ENCODE data around the gene SLCO2B1.

SLCO2B1 gene

DNA sequence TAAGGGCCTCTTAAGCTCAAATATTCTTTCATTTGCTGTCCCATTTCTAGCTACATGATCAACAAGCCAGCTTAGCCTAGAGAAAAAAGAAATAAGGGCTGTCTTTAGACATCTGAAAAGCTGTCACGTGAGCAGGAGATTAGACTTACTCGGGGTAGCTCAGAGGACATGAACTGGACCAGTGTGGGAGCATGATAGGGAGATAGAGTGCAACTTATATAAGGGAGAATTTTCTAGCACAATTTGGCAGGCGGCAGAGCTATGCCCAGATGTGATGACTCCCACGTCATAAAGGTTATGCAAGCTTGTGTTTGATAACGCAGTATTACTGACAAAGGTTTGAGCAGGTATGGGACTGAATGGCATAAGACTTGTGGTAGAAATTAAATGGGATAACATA lies 61.5 kb downstream of the SLCO2B1 start:
- no peaks in the 10 kb centered on the region for H3K9me3 ChIP-seq (ENCODE audit: control insufficient read depth in 2 of 2, low read length in 2 of 2)
- H3K4me1 ChIP-seq (ENCODE audit: control insufficient read depth in 2 of 2, insufficient read depth in 2 of 2, low read length in 2 of 2): no peaks in the 10 kb centered on the region
- no peak overlapping the region for H3K27ac ChIP-seq (ENCODE audit: low read depth in 2 of 2, low read length in 2 of 2)
- H3K27me3 ChIP-seq (ENCODE audit: control insufficient read depth in 2 of 2, insufficient read depth in 2 of 2, low read length in 2 of 2): peaks cover 0 to 3% of the 10 kb centered on the region in 2 donors
- no peaks in the 10 kb centered on the region for H3K36me3 ChIP-seq (ENCODE audit: control insufficient read depth in 2 of 2, insufficient read depth in 2 of 2, low read length in 2 of 2)
- H3K4me3 ChIP-seq (ENCODE audit: low read length in 2 of 2): no peak overlapping the region
- no peak overlapping the region for H3K9ac ChIP-seq (ENCODE audit: low read depth in 1 of 2, low read length in 2 of 2)

DNA sequence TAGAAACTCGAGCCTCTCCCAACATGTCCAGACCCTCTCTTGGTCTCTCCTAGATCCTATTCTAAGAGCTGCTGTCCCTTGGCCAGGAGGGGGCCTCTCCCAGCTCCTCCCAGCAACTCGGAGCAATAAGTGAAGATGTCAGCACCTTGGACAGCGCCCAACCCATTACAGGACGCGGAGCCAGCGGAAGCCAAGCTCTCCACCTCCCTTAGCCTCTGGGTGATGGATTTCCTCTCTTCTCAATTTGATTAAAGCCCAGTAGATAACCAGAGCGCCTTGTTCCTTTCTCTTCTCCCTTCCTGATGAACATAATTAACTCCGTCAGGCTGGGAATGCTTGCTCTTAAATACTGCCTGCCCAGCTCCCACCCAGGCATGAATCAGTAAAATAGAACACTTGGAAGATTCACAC lies 63.5 kb downstream of the SLCO2B1 start:
- Histone ChIP-seq H3K27ac (ENCODE audit: low read depth in 2 of 2, low read length in 2 of 2) (no peak overlapping the region), H3K27me3 (ENCODE audit: control insufficient read depth in 2 of 2, insufficient read depth in 2 of 2, low read length in 2 of 2) (peaks cover 0 to 4% of the 10 kb centered on the region in 2 donors), H3K9me3 (ENCODE audit: control insufficient read depth in 2 of 2, low read length in 2 of 2) (no peaks in the 10 kb centered on the region), H3K4me3 (ENCODE audit: low read length in 2 of 2) (no peak overlapping the region), H3K9ac (ENCODE audit: low read depth in 1 of 2, low read length in 2 of 2) (no peak overlapping the region), H3K36me3 (ENCODE audit: control insufficient read depth in 2 of 2, insufficient read depth in 2 of 2, low read length in 2 of 2) (no peaks in the 10 kb centered on the region), H3K4me1 (ENCODE audit: control insufficient read depth in 2 of 2, insufficient read depth in 2 of 2, low read length in 2 of 2) (no peaks in the 10 kb centered on the region)

- Histone ChIP-seq H3K4me1 (ENCODE audit: control insufficient read depth in 2 of 2, insufficient read depth in 2 of 2, low read length in 2 of 2) (no peaks in the 10 kb centered on the region), H3K27me3 (ENCODE audit: control insufficient read depth in 2 of 2, insufficient read depth in 2 of 2, low read length in 2 of 2) (peaks cover 0 to 4% of the 10 kb centered on the region in 2 donors), H3K36me3 (ENCODE audit: control insufficient read depth in 2 of 2, insufficient read depth in 2 of 2, low read length in 2 of 2) (no peaks in the 10 kb centered on the region), H3K9me3 (ENCODE audit: control insufficient read depth in 2 of 2, low read length in 2 of 2) (no peaks in the 10 kb centered on the region), H3K4me3 (ENCODE audit: low read length in 2 of 2) (no peak overlapping the region), H3K27ac (ENCODE audit: low read depth in 2 of 2, low read length in 2 of 2) (no peak overlapping the region), H3K9ac (ENCODE audit: low read depth in 1 of 2, low read length in 2 of 2) (no peak overlapping the region)
Observed at GRCh38 chr11:75214843-75215242, 63.9 kb downstream of the SLCO2B1 start.

- Histone ChIP-seq H3K27me3 (ENCODE audit: control insufficient read depth in 2 of 2, insufficient read depth in 2 of 2, low read length in 2 of 2) (peaks cover 0 to 4% of the 10 kb centered on the region in 2 donors), H3K4me3 (ENCODE audit: low read length in 2 of 2) (no peak overlapping the region), H3K27ac (ENCODE audit: low read depth in 2 of 2, low read length in 2 of 2) (no peak overlapping the region), H3K9ac (ENCODE audit: low read depth in 1 of 2, low read length in 2 of 2) (no peak overlapping the region), H3K36me3 (ENCODE audit: control insufficient read depth in 2 of 2, insufficient read depth in 2 of 2, low read length in 2 of 2) (no peaks in the 10 kb centered on the region), H3K4me1 (ENCODE audit: control insufficient read depth in 2 of 2, insufficient read depth in 2 of 2, low read length in 2 of 2) (no peaks in the 10 kb centered on the region), H3K9me3 (ENCODE audit: control insufficient read depth in 2 of 2, low read length in 2 of 2) (no peaks in the 10 kb centered on the region)
Observed at GRCh38 chr11:75219869-75220268, 69.0 kb downstream of the SLCO2B1 start.

DNA sequence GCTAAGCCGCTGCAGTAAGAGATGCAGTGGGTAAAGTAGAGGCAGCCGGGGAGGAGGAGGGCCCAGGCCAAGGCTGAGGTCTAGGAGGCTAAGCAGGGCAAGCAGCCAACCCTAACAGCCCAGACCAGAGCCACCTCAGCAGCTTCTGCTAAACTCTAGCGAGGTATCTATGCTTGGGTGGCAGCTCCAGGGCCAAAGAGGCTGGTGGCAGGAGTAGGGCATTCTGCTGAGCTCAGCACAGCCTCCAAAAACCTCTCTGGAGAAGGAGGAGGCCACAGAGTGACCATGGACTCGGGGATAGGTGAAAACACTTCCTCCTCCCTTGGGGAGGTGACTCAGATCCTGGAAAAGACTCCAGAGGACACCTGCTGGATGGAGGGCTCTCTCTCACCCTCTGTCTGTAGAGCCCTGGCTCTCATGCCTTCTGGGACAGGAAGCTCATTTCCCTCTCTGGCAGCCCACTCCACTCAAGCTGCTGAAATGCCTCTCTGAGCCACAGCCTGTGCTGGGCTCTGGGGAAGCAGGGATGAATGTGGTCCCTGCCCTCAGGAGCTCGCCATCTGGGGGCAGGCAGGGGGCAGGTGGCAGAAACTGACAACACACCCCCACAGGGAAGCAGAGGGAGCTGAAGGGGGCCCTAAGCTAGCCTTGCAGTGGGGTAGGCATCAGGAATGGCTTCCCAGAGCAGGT lies 73.2 kb downstream of the SLCO2B1 start:
- no peak overlapping the region for H3K27ac ChIP-seq (ENCODE audit: low read depth in 2 of 2, low read length in 2 of 2)
- H3K27me3 ChIP-seq (ENCODE audit: control insufficient read depth in 2 of 2, insufficient read depth in 2 of 2, low read length in 2 of 2): no peaks in the 10 kb centered on the region
- H3K9ac ChIP-seq (ENCODE audit: low read depth in 1 of 2, low read length in 2 of 2): no peak overlapping the region
- H3K36me3 ChIP-seq (ENCODE audit: control insufficient read depth in 2 of 2, insufficient read depth in 2 of 2, low read length in 2 of 2): no peaks in the 10 kb centered on the region
- H3K9me3 ChIP-seq (ENCODE audit: control insufficient read depth in 2 of 2, low read length in 2 of 2): no peaks in the 10 kb centered on the region
- H3K4me3 ChIP-seq (ENCODE audit: low read length in 2 of 2): no peak overlapping the region
- H3K4me1 ChIP-seq (ENCODE audit: control insufficient read depth in 2 of 2, insufficient read depth in 2 of 2, low read length in 2 of 2): no peaks in the 10 kb centered on the region

DNA sequence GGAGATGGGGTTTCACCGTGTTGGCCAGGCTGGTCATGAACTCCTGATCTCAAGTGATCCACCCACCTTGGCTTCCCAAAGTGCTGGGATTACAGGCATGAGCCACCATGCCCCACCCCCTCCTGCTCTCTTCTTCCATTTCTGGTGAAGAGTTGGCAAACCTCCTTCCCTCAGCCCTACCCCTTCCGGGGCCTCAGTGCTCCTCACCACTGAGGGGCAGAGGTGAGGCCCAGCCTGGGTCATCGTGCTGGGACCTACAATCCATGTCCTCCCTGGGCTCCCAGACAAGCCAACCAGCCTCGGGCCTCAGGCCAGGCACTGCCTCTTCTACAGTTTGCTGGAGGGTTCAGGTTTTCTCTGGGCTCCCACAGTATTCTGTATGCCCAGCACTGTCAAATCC lies 74.9 kb downstream of the SLCO2B1 start:
- Histone ChIP-seq H3K9me3 (ENCODE audit: control insufficient read depth in 2 of 2, low read length in 2 of 2) (no peaks in the 10 kb centered on the region), H3K27me3 (ENCODE audit: control insufficient read depth in 2 of 2, insufficient read depth in 2 of 2, low read length in 2 of 2) (no peaks in the 10 kb centered on the region), H3K9ac (ENCODE audit: low read depth in 1 of 2, low read length in 2 of 2) (no peak overlapping the region), H3K36me3 (ENCODE audit: control insufficient read depth in 2 of 2, insufficient read depth in 2 of 2, low read length in 2 of 2) (no peaks in the 10 kb centered on the region), H3K4me3 (ENCODE audit: low read length in 2 of 2) (no peak overlapping the region), H3K27ac (ENCODE audit: low read depth in 2 of 2, low read length in 2 of 2) (no peak overlapping the region), H3K4me1 (ENCODE audit: control insufficient read depth in 2 of 2, insufficient read depth in 2 of 2, low read length in 2 of 2) (no peaks in the 10 kb centered on the region)

DNA sequence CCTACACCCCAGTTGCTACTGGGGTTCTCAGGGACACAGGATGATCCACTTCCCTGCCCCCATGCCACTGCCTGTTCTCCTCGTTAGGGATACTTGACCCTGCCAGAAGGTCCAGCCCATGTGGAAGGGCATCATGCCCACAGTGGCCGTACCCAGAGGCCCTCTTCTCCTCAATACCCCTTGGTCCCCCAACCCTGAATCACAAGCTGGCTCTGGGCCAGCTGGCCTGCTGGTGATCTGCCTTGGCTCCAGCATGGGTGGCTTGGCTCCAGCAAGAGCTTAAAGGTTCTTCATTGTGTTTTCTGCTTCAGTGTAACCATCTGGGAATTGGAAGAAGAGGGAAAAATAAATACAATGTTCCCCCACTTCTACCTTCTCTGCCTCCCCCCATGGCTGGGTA lies 78.6 kb downstream of the SLCO2B1 start:
- Histone ChIP-seq H3K9ac (ENCODE audit: low read depth in 1 of 2, low read length in 2 of 2) (no peak overlapping the region), H3K4me1 (ENCODE audit: control insufficient read depth in 2 of 2, insufficient read depth in 2 of 2, low read length in 2 of 2) (no peaks in the 10 kb centered on the region), H3K9me3 (ENCODE audit: control insufficient read depth in 2 of 2, low read length in 2 of 2) (no peaks in the 10 kb centered on the region), H3K27ac (ENCODE audit: low read depth in 2 of 2, low read length in 2 of 2) (no peak overlapping the region), H3K27me3 (ENCODE audit: control insufficient read depth in 2 of 2, insufficient read depth in 2 of 2, low read length in 2 of 2) (no peaks in the 10 kb centered on the region), H3K36me3 (ENCODE audit: control insufficient read depth in 2 of 2, insufficient read depth in 2 of 2, low read length in 2 of 2) (no peaks in the 10 kb centered on the region), H3K4me3 (ENCODE audit: low read length in 2 of 2) (no peak overlapping the region)

DNA sequence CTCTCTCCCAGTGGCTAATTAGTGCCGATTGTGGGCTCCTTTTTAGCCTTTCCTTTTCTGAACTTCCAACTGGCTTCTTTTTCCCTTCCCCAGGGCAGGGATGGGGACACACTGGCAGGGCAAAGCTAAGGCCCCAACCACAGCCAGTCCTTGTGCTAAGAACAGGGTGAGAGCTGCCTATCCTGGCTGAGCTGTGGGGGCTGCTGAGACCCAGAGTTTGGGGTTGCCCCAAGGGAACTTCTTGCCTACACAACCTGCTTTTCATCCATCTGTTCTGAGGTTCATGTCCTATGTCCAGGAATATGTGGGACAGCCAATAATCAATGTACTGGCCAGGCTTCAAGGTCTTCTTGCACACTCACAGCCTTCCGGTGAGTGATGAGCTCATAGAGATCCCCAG lies 79.7 kb downstream of the SLCO2B1 start:
- H3K4me1 ChIP-seq (ENCODE audit: control insufficient read depth in 2 of 2, insufficient read depth in 2 of 2, low read length in 2 of 2): no peaks in the 10 kb centered on the region
- H3K9ac ChIP-seq (ENCODE audit: low read depth in 1 of 2, low read length in 2 of 2): no peak overlapping the region
- no peak overlapping the region for H3K27ac ChIP-seq (ENCODE audit: low read depth in 2 of 2, low read length in 2 of 2)
- no peaks in the 10 kb centered on the region for H3K9me3 ChIP-seq (ENCODE audit: control insufficient read depth in 2 of 2, low read length in 2 of 2)
- H3K27me3 ChIP-seq (ENCODE audit: control insufficient read depth in 2 of 2, insufficient read depth in 2 of 2, low read length in 2 of 2): no peaks in the 10 kb centered on the region
- no peaks in the 10 kb centered on the region for H3K36me3 ChIP-seq (ENCODE audit: control insufficient read depth in 2 of 2, insufficient read depth in 2 of 2, low read length in 2 of 2)
- H3K4me3 ChIP-seq (ENCODE audit: low read length in 2 of 2): no peak overlapping the region

GRCh38 chr11:75233754-75234172 lies 82.9 kb downstream of the SLCO2B1 start:
- H3K27ac ChIP-seq (ENCODE audit: low read depth in 2 of 2, low read length in 2 of 2): no peak overlapping the region
- no peak overlapping the region for H3K4me3 ChIP-seq (ENCODE audit: low read length in 2 of 2)
- H3K27me3 ChIP-seq (ENCODE audit: control insufficient read depth in 2 of 2, insufficient read depth in 2 of 2, low read length in 2 of 2): peaks cover 0 to under 1% of the 10 kb centered on the region in 2 donors
- no peak overlapping the region for H3K9ac ChIP-seq (ENCODE audit: low read depth in 1 of 2, low read length in 2 of 2)
- no peaks in the 10 kb centered on the region for H3K9me3 ChIP-seq (ENCODE audit: control insufficient read depth in 2 of 2, low read length in 2 of 2)
- no peaks in the 10 kb centered on the region for H3K36me3 ChIP-seq (ENCODE audit: control insufficient read depth in 2 of 2, insufficient read depth in 2 of 2, low read length in 2 of 2)
- H3K4me1 ChIP-seq (ENCODE audit: control insufficient read depth in 2 of 2, insufficient read depth in 2 of 2, low read length in 2 of 2): no peaks in the 10 kb centered on the region

DNA sequence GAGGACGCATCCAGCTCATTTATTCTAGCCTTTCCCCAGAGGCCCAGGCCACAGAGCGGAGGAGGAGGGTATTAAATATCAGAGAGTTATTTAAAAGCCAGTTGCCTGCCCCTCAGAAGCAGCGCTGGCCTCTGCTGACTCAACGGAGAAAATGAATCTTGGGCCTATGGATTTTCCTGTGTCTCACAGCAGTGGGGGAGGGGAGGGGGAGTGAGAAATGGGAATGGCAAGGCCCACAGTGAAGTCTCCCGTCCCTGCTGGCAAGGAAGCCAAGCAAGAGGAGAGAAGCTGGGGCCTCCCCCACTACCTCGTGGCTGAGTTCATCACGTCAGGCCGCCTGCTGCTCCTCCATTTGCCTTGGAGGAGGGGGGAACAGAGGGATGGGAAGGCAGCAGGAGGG lies 85.2 kb downstream of the SLCO2B1 start:
- H3K36me3 ChIP-seq (ENCODE audit: control insufficient read depth in 2 of 2, insufficient read depth in 2 of 2, low read length in 2 of 2): no peaks in the 10 kb centered on the region
- peaks cover 1 to 16% of the 10 kb centered on the region in 2 donors for H3K27me3 ChIP-seq (ENCODE audit: control insufficient read depth in 2 of 2, insufficient read depth in 2 of 2, low read length in 2 of 2)
- H3K27ac ChIP-seq (ENCODE audit: low read depth in 2 of 2, low read length in 2 of 2): no peak overlapping the region
- H3K9me3 ChIP-seq (ENCODE audit: control insufficient read depth in 2 of 2, low read length in 2 of 2): no peaks in the 10 kb centered on the region
- no peak overlapping the region for H3K9ac ChIP-seq (ENCODE audit: low read depth in 1 of 2, low read length in 2 of 2)
- H3K4me1 ChIP-seq (ENCODE audit: control insufficient read depth in 2 of 2, insufficient read depth in 2 of 2, low read length in 2 of 2): peaks cover 2 to 6% of the 10 kb centered on the region in 2 donors
- H3K4me3 ChIP-seq (ENCODE audit: low read length in 2 of 2): no peak overlapping the region
